ENCODE results near the gene MAP3K6. TPM values are rescaled to one million over a fixed set of nuclear protein-coding genes. Genes with fewer than 3 reads are reported as not detected.

MAP3K6 gene
- total and polyA plus RNA-seq, 2 of the 13 experiments (the other 11 are each of a cell fraction or from before 2014, with no cell fraction given) = 2.7 to 3.2 TPM

GRCh38 chr1:27314737-27315136 is 52.0 kb downstream of the MAP3K6 start (continued):
- TF ChIP-seq DZIP1 (CRISPR knock-in tag; IDR thresholded peaks at IDR 0.05) (no peak), NFKBIZ (CRISPR knock-in tag; IDR thresholded peaks at IDR 0.05) (no peak)

DNA sequence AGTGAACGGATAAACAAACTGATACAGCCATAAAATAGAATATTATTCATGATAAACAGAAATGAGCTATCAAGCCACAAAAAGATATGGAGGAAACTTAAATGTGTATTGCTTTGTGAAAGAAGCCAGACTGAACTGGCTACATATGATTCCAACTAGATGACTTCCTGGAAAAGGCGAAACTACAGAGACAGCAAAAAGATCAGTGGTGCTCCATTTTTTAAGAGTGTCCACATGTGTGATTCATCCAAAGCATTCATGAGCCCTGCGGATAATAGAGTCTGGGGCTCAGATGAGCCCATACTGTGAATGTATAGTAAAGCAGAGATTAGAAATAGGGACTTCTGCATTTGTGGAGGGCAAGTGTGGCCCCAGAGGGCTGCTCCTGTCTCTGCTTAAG is 52.6 kb downstream of the MAP3K6 start:
- Histone ChIP-seq H3K27ac (ENCODE audit: extremely low read length, insufficient read depth, low read length) (no peak overlapping the region), H3K9ac (ENCODE audit: insufficient read depth, low read depth, low read length) (no peak overlapping the region), H4K20me1 (ENCODE audit: insufficient read depth, low read length) (no peaks in the 10 kb centered on the region), H3K27me3 (ENCODE audit: control insufficient read depth in 1 of 2, insufficient read depth in 2 of 2, low read length in 2 of 2) (peaks cover 0 to 12% of the 10 kb centered on the region in 2 experiments; a peak in 2 of 5 replicates), H3K36me3 (replicated peaks in 1 of 2; ENCODE audit: control insufficient read depth in 1 of 2, insufficient read depth in 2 of 2, low read length in 2 of 2) (no peaks in the 10 kb centered on the region), H3K4me3 (replicated peaks in 1 of 3; ENCODE audit: insufficient read depth in 1 of 3, low read depth in 2 of 3, low read length in 3 of 3) (no peak overlapping the region), H3K9me3 (ENCODE audit: low read length) (no peaks in the 10 kb centered on the region), H3K79me2 (ENCODE audit: insufficient read depth, low read length) (no peaks in the 10 kb centered on the region), H3K4me1 (ENCODE audit: insufficient read depth, low read length) (no peaks in the 10 kb centered on the region), H2AFZ (ENCODE audit: low read length) (no peak overlapping the region), H3K4me2 (ENCODE audit: low read depth, low read length) (no peak overlapping the region)
- intact Hi-C loops (cut with micrococcal nuclease; ENCODE audit: unreplicated experiment) = no loop called here
- ATAC-seq (no peak), FAIRE-seq (no peak), DNase-seq (ENCODE audit: low spot score) (no peak)
- ChIA-PET POLR2A (no interaction called here), CTCF (ENCODE audit: low intra/inter-chr PET ratio, low total read pairs) (no interaction called here)
- 22% methylated on average over 3 of the region's 3 CpGs for WGBS (ENCODE audit: low lambda C conversion rate)
- in situ Hi-C loops (cut with HindIII; ENCODE audit: extremely low pct_ligation_motif_present, low pct_unique_long_range_greater_than_20kb) = no loop called here
- TF ChIP-seq ETV5 (CRISPR knock-in tag; IDR thresholded peaks at IDR 0.05; ENCODE audit: borderline replicate concordance) = no peak
- no TSS peak for BruUV-seq (replicated peaks)
